Peyer's patch (tissue), 4 donors: ENCODE results near the gene SMARCD3.

Experiments used
- POLR2A ChIP-seq, 2 donors: fragments of 450-650 bp; IDR thresholded peaks; one replicate each; pipeline ENCODE4 v1.5.1; 2017; ENCODE audit warnings: antibody characterized with exemption in 2 of 2, mild to moderate bottlenecking in 2 of 2, moderate library complexity in 2 of 2
- TF ChIP-seq, protein P1 (sequence below), 6 experiments: fragments of 450-650 bp in 4 of 6; fragments of 200-600 bp in 2 of 6; sonication (generic) in 1 of 6; IDR thresholded peaks; one replicate each; pipeline ENCODE4 v1.5.1; 2017 to 2019; ENCODE audit warnings: antibody characterized with exemption in 6 of 6, mild to moderate bottlenecking in 3 of 6, moderate library complexity in 1 of 6

DNA sequence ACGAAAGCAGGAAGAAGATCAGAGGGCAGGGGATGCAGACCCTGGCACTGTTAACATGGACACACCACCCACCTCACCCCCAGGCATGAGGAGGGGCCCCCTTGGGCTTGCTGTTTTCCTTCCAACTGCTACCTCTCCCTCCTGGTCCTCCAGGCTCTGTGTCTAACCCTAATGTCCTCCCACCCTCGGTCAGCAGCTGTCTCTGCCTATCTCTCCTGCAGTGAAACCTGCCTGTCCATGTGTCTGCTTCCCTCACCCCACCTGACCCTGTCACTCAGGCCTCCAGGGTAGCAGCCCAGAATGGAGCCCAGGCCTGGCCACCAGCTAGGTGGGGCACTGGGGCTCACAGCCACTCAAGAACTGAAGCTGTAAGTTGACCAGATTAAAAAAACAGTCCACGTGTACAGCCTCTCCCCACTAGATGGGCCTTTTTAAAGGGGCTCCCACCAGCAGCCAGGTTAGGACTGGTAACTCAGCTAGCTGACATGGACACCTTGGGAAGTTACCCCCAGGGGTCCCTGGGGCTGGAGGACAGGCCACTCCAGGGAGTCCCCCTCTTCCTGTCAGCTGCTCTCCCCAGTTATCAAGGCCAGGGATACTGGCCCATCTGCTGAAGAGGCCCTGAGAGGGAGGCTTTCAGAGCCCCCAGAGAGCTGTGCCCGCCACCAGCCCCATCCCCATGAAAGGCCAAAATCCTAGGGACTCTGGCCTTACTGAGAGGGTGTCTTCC lies 1.5 kb downstream of the SMARCD3 start:
- TF ChIP-seq, protein P1, sequence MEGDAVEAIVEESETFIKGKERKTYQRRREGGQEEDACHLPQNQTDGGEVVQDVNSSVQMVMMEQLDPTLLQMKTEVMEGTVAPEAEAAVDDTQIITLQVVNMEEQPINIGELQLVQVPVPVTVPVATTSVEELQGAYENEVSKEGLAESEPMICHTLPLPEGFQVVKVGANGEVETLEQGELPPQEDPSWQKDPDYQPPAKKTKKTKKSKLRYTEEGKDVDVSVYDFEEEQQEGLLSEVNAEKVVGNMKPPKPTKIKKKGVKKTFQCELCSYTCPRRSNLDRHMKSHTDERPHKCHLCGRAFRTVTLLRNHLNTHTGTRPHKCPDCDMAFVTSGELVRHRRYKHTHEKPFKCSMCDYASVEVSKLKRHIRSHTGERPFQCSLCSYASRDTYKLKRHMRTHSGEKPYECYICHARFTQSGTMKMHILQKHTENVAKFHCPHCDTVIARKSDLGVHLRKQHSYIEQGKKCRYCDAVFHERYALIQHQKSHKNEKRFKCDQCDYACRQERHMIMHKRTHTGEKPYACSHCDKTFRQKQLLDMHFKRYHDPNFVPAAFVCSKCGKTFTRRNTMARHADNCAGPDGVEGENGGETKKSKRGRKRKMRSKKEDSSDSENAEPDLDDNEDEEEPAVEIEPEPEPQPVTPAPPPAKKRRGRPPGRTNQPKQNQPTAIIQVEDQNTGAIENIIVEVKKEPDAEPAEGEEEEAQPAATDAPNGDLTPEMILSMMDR (IDR thresholded peaks at IDR 0.05) = no peak
- no peak for TF ChIP-seq POLR2A (IDR thresholded peaks at IDR 0.05)
